Activated CD8-positive, alpha-beta memory T cell treated with anti-CD3 and anti-CD28 coated beads, Interleukin-2, amount 50 U/mL, for 4 hours (primary cell): Measurements from ENCODE around the gene ACOT7.

ENCODE experiments used
- DNase-seq: peaks from one replicate; pipeline ENCODE4 v3.0.0-alpha.2; 2020

The ACOT7 gene

DNA sequence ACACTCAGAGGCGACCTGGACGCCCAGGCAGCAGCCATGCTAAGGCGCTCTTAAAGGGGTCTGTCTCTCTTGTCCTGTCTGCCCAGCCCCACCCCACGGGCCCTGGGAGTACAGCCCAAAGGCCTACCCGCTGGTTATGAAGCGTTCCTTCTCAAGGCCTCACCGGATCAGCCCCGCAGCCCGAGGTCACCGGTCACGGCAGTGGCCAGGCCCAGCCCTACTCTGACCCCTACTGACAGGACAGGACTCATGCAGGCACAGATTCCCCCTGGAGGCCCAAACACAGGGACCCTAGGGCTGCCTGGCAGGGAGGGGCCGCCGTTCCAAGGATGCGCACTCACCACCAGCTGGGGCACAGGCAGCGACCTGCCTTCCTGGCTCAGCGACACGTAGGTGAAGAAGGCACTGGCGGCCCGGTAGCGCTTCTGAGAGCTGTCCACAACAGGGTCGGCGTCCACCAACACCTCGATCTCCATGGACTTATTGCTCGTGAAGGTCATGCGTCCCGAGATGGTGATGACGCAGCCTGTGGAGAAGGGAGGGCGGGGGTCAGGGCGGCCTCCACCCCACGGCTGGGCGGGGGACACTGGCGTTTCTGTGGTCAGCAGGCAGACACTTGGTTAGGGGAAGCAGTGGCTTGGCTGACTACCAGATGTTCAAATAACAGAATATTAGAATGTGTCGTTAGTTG is 112.7 kb downstream of the ACOT7 start:
- DNase-seq, result no peak

DNA sequence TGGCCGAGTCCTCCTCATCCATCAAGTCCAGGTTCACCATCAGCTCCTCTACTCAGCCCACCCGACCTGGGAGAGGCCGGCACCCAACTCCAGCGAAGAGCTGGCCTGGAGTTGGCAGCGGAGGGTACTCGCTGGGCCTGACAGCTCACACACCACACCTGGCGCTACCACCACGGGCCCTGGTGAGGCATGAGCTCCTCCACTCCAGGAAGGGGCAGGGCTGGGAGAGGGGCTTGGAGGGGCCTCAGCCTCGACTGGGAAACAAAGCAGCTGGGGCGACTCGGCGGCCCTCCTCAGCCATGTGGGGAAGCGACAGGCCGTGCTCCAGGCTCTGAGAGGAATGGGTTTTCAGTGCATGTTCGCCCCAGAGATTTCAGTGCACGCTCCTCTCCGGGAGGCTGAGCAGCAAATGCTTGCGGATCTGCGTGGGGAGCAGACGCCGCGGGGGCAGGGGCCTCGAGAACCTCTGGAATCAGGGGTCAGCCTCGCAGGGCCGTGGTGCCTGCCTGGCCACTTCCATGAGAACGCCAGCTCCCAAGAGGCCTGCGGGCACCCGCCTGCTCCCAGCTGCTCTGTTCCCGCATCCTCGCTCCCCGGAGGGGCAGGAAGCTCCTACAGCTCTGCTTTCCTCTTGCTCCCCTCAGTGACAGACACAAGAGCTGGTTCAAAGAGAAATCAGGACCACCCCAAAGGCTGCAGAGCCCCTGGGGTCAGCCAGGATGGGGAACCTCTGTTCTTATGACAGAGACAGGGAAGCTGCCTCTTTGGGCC is 113.8 kb downstream of the ACOT7 start:
- no peak for DNase-seq

DNA sequence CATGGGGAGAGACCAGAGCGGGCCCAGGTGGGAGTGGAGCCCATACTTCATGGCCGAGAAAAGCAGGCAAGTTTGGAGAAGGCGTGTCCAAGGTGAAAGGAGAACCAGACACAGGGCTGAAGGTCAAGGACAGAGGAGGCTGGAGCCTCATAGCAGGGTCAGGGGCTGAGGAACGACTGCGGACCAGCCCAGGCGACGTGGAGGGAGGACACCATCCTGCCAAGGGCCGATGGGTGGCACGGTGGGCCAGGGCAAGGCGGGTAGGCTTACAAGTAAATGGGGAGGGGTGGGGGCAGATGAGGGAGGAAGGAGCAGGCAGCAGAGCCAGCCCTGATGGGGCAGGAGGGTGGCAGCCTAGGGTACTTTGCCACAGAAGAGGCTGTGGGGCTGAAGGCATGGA is 114.5 kb downstream of the ACOT7 start:
- DNase-seq, result no peak

DNA sequence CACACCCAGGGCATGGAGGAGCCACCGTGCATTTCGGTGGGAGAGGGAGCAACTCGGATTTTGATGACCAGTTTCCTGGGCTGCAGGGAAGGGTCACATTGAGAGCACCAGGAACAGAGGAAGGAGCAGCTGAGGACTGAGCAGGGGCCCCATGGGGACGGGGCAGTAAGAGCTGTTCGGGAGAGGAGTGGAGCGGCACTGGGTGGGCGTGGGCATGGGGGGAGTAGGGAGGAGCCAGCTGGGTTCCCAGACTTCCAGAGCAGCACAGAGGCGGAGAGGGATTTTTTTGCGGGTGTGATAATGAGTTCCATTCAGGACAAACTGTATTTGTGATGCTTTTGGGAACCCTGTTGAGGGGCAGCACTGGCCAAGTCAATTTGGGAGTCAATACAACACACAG is 115.3 kb downstream of the ACOT7 start:
- no peak for DNase-seq

DNA sequence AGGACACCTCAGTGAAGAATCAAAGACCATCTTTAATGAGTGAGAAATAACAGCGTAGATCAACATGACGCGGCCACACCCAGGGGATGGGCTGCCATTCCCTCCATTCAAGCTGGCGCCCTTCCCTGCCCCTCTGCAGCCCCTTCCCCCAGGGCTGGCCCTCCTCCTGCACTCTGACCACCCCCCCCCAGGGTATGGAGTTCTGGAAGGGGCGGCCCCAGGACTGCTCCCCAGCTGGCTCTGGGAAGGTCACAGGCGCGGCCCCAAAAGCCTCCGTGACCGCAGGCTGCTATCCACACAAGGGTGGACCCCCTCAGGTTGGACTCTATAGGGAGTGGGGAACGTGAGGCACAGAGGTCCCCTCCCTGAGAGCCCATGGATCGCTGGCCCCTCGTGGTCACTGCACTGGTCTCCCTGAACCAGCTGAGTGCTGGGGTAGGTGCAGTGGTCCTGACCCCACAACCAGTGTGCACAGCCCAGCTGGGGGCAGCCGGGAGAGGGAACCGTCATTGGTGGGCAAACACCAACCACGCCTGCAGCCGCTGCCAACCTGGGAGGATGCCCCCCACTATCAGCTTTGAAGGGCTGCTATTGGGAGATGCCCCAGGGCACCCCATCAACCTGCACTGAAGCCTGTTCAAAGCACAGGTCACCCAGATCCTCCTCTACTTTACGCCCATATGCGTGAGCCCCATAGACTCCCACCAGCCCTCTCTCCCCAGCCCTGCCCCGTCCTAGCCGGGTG is 116.6 kb downstream of the ACOT7 start:
- no peak for DNase-seq

DNA sequence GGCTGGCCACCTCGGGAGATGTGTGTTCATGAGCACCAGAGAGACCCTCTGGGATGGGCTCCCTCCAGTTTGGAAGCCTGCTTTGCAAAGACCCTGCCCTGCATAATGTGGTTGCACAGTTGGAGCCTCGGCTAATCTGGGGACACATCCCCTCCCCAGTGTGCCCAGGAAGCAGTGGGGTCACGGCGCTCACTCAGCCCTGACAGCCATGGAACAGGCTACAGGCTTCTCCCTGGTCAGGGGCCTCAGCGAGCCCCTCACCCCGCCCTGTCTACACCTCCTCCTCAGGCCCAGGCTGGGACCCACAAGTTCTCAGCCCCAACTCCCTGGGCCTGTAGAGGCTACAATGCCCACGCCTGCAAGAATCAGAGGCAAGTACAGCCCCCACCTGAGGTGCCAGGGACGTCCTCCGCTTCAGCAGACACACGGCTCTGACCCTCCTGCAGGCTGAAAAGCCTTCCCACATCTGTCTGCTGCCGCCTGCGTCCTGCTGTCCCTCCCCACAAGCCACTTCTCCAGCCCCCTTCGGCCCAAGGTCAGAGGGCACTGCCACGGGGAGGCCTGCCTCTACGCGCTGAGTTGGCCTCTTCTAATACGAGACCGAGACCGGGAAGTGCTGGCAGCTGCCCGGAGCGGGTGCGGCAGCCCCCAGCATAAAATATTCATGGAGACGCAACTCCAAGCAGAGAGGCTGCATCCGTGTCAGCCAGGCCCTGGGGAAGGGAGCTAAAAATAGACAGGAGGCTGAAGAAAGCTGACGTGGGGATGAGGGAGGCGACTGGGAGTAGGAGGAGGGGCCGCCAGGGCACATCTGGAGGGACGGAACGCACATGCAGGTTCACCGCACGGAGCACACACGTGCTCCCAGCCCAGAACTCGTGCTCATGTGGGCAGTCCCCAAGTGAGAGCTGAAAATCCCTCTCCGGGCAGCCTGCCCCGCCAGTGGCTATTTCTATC is 117.5 kb downstream of the ACOT7 start:
- DNase-seq, result no peak

DNA sequence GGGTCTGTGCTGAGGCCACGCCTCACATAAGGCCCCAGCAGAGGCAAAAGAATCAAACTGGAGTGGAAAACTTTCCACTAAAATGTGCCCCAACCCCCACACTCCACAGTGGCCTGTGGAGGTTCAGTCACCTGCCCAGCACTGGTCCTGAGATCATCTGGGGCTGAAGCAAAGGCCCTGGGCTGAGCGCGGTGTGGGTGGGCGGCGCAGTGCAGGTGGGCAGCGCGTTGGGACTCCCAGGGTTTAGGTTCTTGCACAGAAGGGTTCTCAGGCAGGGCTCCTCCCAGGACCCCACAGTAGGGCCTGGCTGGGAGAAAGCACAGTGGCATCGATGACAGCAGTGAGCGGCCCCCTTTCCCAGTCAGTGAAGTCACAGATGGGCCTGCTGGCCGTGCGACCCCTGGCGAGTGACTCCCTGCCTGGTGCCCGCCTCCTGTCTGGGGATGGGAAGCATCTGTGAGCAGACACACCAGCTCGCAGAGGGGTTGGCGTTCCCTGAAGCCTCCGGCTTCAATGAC is 118.9 kb downstream of the ACOT7 start:
- DNase-seq, result no peak

DNA sequence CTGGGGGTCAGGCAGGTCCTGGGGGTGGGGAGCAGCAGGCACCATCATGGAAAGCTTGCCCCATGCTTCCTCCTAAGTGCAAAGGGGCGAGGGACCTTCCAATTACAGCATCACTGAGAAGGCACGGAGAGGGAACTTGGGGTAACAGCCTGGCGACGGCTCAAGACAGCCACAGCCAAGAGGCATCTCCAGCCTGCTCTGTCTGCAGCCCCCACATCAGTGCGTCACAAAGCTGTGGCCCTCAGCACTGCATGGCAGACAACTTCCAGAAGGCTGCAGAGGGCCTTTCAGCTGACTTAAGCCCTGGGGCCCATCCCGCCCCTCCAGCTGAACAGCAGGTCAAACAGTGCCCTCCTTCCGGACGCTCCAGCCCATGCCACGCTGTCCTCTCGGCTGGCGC is 119.5 kb downstream of the ACOT7 start:
- DNase-seq, result no peak

DNA sequence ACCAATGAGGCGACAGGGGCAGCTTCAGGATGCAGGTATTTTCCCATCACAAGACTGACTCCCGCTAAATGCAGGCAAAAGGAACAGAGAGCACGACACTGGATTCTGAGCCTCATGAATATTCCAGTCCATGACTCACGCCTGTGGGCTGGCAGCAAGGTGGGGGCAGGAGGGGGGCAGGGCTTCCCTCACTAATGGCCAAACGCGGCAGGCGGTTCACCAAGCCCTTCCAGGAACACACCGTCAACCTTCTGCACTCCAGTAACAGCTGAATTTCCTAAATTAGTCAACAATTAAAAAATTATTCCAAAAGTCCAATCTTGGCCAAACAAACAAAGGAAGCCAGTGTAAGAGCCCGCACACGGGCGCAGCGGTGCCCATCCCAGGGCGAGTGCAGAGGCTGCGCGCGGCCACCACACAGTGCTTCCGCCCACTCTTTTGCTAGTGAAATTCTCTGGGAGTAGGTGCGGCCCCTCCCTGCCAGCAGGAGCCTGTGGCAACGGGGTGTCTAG is 120.1 kb downstream of the ACOT7 start:
- DNase-seq, result no peak

DNA sequence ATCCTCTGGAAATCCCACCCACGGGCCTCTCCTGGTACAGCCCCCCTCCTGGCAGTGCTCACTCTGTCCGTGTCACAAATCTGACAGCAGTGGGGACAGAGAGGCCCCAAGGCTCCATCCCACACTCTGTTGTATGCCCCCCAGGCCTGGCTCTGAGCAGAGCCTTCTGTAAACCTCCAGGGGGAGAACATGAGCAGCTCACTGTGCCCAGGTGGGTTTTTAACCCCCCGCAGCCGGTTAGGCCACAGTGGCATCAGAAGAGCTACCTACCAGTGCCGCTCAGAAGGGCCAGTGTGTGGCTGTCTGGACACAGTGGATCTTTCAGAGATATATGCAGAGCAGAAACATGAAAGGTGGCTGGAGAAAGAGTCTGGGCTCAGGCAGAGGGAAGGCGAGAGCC is 120.7 kb downstream of the ACOT7 start:
- no peak for DNase-seq

DNA sequence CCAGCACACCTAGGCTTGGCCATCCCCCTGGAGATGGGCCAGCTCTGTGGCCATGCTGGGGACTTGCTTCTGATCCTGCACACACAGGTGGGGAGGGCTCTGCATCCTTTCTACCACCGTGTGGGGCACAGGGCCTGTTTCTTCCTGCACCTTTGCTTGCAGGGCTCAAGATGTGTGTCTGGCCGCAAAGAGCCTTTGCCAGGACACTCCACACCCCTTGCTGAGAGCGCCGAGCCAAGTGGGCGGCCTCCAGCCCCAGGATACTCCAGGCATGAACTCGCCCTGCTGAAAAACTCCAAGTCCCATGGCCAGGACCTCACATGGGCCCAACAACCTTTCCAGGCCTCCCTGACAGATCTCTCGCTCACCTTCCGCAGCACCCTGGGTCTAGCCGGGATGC is 121.1 kb downstream of the ACOT7 start:
- no peak for DNase-seq

DNA sequence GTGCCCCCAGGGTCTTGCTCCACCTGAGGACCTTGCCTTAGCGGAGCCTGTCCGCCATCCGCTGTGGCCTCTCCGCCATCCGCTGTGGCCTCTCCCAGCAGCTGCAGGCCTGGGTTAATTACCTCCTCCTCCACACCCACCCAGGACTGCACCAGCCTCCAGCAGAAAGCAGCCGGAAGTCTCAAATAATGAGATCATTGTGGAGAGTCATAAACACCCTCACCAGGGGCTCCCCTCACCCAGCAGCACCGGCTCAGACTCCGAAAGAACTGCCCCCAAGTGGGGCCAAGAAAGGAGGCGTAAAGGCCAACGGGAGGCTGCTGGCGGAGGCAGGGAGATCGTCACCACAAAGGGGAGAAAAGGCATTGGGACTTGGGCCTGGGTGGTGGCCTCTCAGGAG is 122.0 kb downstream of the ACOT7 start:
- DNase-seq, result no peak

DNA sequence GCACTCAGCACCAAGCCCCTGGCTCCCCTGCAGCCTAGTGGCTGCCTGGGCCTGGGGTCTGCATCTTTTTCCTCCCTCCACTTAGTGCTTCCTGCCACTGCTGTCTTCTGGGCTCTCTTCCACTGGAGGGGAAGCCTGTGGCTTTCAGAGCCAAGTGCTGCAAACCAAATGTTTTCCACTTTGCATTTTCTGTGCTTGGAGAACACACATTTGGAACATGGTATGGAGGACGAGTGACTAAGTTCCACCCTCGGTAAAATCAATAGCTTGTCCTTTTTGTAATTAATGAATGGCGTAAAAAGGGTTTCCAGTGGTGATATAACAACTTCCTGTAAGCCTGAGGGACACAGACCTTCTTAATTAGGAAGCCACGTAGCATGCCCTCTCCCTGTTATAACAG is 122.6 kb downstream of the ACOT7 start:
- DNase-seq, result no peak

DNA sequence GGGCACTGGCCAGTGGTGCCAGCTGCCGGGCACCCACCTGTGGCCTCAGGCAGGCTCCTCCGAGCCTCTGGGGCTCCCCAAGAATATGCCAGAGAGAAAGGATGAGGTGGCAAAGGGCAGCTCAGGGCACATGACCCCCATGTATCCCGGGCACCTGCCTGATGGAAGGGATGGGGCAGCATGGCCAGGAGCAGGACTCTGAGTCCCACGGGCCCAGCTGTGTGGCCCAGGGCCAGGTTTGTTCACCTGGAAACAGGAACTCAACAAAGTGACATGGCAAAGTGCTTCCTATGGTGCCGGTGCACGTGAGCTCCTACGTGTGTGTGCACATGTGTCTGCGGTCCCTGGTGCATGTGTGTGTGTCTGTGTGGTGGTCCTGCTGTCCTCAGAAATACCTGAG is 123.2 kb downstream of the ACOT7 start:
- DNase-seq, result no peak

DNA sequence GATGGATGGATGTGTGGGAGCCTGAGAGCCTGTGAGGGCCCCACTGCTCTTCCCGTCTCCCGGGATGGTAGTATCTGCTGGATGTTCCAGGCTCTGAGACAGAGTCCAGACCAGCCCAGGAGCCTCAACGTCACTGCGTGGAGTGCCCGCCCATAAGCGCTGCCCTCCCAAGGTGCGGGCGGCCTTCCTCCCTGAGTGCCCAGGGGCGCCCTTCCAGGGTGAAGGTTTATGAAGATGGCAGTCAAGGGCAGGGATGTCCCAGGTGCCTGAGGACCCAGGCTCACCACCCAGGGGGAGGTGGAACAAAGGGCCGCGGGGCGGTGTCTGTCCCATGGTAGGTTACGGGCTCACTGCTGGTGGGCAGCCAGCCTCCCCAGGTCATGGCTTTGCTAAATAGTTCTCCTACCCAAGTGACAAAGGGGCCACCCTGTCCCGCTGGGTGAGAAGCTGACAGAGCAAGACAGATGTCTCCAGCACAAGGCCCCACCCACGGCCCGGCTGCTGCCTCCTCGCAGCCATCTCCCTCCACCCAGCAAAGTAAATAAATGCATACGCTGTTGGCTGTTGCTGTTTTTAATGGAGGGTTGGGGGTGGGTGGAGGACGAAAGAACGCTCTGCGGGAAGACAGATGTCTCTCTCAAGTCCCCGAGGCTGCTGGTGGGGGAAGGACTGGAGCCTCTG is 123.7 kb downstream of the ACOT7 start:
- DNase-seq, result no peak

DNA sequence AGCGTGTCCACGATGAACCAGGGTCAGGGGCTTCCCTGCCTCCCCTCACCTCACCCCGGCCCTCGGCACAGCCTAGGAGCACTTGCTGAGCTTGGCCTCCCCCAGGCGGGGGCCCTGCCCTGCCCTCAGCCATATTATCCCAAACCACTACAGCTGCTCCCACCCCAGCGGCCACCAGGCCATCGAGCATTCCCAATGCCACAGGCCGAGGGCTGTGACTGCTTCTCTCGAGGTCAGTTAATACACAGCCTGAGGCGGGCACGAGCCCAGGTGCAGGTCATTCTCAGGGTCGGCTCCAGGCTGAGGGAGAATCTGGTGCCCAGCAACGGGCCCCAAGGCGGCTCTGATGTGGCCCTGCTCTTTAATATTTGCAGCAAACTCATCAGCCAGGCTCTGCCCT is 124.3 kb downstream of the ACOT7 start:
- DNase-seq, result no peak

DNA sequence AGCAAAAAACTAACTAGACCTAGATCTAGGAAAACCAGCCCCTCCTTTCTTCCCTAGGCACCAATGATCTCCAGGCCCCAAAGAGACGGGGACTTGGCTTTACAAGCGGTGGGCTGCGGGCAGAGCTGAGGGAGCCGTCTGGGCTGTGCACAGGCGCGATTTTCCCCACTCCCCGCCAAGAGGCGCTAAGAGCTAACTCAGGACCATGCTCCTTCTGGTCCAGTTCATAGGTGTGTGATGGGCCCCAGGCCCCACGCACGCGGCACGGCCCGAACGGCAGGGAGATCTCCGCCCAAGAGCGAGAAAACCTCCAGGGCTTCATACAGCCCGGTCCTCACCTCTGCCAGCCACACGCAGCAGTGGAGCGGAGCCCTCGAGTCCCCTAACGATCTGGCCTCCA is 125.2 kb downstream of the ACOT7 start:
- no peak for DNase-seq

DNA sequence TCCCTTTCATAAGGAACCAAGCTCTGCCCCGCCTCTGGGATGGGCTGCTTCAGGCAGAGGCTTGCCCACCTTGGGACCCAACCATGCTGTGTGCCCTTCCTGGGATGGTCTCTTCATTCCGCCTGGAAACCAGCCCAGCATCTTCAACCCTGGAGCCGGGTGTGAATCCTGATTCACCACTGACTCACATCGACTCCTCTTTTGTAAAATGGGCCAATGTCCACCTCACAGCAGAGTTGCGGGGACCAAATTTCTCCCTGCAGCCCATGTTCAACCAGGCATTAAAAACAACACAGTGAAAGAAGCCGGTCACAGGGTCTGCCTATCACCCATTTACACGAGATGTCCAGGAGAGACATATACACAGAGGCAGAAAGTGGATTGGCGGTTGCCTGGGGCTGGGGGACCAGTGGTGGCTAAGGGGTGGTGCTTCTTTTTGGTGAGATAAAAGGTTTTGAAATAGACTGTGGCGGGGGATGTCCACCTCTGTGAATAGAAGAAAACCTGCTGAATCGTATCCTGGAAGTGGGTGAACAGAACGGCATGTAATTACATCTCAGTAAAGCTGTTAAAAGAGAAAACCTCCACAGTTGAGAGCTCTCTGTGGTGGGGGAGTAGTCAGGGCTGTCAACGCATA is 125.8 kb downstream of the ACOT7 start:
- DNase-seq, result no peak

DNA sequence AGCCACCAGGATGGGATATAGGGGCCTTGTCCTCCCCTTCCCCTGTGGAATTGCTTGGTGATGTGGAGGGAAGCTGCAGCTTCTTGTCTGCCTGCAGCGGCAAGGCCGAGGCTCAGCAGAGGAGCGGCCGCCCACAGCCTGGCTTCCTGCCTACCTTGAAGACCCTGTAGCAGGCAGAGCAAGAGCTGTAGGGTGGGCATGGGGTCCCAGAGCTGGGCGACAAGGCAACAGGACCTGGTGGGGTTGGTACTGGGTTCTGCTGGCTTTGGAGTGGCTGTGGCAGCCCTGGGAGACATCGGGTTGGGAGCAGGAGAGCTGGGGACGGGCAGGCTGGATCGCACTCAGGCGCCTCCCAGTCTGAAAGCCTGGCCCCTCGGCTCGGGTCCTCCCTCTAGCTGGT is 126.9 kb downstream of the ACOT7 start:
- no peak for DNase-seq

DNA sequence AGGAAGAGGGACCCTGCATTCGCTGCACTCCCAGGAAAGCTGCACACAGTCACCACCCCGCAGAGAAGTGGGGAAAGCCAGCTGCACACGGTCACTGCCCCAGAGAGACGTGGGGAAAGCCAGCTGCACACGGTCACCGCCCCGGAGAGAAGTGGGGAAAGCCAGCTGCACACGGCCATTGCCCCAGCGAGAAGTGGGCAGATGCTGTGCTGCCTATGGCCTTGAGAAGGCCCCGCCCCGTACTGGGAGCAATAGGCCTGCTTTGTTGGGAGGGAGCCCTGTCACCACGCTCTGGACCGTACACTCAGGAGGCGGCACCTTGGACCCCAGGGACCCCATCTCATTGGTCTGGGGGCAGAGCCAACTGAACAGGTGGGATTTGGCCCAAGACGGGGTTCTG is 128.4 kb downstream of the ACOT7 start:
- no peak for DNase-seq

DNA sequence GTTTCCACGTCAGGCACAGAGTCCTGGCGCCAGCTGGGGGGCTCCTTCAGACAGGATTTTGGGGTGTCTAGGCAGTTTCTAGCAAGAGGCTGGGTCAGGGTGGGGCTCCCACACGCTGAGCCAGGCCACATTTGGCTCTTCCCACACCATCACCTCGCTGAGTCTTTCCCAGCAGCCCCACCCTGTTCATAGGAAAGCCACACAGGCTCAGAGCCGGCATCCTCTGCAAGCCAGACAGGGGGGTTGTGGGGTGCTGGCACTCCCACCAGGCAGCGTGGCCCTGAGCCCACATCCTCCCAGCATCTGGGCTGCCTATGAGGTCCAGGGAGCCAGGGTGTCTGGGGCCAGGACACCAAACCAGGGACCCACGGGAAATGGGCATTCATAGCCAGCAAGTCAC is 129.9 kb downstream of the ACOT7 start:
- no peak for DNase-seq
